Lung microvascular endothelial cell (primary cell): ENCODE data around the gene NPHS2. TPM values are rescaled to one million over a fixed set of nuclear protein-coding genes. Genes with fewer than 3 reads are reported as not detected.
"Not testable (repeated sequence)": the region's sequence is repeated elsewhere in the genome, so short reads cannot be mapped to it uniquely, and the experiment has no call there.

Source experiments
- DNase-seq, 2 donors: peaks; one replicate each; pipeline versions ENCODE4 v3.0.0 to v3.0.0-alpha.2; 2010; ENCODE audit warnings: low read depth in 2 of 2
- total RNA-seq: library from RNA; depleted of rRNA; stranded (reverse); fragments of >200 nt; gene quantifications from 2 replicates; pipeline ENCODE4 v1.2.1, GENCODE V29; 2014

The NPHS2 gene
- total RNA-seq, 1 donor from 2014 or later: not detected

DNA sequence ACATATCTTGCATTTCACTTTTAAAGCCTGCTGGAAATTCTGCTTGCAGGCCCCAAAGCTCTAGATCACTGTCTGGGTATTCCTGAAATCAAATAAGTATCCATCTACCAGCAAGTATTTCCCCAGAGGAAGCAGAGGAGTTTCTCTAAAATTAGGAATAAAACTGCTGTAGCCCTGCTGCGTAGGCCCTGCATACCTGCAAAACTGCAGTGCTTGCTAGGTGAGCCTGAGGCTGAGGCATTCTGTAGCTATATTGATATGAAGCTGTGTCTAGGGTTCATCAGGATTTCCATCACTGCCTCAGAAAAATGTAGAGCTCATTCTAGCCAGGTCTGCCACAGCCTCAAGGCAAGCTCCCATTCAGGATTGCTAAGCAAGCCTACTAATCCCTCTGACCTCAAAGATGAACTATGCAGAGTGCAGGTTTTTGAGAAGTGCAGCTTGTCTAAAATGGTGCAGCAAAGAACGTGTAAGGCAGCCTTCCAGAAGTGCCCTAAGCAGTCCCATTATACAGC, 28.7 kb downstream of the NPHS2 start:
- DNase-seq: no peak

GRCh38 chr1:179545321-179545720, 30.4 kb downstream of the NPHS2 start:
- no peak for DNase-seq

DNA sequence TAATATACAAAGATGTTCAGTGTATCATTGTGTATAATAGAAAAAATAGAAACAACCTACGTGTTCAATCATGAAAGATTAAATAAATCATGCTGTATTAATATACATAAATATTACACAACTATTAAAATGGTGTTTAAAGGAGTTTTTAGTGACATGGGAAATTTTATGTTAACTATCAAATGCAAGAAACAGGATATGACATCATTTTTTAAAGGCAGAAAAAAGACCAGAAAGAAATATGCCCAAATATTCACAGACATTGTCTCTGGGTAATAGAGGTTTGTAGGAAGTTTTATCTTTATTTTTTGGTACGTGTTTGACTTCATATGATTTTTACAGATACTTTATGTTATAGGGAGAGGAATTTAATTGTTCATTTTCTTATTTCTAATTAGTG, 34.0 kb downstream of the NPHS2 start:
- DNase-seq: no peak

GRCh38 chr1:179530352-179530751, 45.4 kb downstream of the NPHS2 start:
- no peak for DNase-seq

DNA sequence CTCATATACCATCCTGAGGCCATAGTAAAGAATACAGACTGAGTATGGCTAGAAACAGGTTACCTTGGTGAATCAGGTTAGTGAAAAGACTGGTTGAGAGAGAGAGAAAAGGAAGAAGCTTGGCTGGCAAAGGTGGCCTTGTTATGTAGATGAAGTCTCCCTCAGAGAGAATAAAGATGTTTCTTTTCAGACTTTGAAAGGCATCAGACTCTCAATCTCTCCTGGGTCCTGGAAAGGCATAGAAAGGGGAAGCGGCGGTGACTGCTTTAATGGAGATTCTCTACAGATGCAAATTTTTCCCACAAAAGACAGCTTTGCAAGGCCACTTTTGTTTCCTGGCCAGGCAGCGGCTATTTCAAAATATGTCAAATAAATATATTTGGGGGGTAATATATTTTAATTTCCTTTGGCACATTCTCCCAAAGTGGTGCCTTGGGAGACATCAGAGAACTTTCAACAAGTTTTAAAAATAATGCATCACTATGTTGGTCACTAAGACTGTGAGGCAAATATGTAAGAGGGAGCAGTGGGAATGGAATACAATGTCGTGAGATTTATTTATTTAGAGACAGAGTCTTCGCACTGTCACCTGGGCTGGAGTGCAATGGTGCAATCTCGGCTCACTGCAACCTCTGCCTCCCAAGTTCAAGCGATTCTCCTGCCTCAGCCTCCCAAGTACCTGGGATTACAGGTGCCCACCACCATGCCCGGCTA, 46.1 kb downstream of the NPHS2 start:
- DNase-seq: no peak

- not testable (repeated sequence) for DNase-seq
These were observed 57.2 kb downstream of the NPHS2 start for GRCh38 chr1:179518544-179518943.

DNA sequence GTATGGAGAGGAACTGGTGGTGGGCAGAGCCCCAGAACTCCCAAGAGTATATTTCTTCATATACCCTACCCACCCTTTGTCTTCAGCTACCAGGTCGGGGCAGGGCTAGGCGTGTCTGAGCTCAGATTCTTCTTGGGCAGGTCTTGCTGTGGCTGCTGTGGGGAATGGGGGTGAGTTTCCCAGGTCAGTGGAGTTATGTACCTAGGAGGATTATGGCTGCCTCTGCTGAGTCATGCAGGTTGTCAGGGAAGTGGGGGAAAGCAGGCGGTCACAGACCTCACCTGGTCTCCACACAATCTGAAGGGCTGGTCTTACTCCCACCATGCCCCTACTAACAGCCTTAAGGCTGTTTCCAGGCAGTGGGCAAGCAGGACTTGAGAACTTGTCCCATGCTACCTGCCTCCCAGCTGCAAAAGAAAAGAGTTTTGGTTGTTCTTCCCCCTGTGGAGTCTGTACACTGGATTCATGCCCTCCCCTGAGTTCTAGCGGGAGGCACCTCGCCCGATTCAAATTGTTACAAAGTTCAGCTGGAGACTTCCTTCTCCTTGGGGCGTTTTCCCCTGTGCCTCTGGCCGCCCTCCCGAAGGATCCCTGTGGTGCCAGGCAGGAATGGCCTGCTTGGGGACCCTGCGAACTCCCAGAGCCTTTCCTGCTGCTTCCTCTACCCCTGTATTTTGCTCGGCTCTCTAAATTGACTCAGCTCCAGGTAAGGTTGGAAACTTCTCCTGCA, 58.6 kb downstream of the NPHS2 start:
- DNase-seq: no peak

- no peak for DNase-seq
These were observed 65.7 kb downstream of the NPHS2 start for GRCh38 chr1:179510038-179510437.

DNA sequence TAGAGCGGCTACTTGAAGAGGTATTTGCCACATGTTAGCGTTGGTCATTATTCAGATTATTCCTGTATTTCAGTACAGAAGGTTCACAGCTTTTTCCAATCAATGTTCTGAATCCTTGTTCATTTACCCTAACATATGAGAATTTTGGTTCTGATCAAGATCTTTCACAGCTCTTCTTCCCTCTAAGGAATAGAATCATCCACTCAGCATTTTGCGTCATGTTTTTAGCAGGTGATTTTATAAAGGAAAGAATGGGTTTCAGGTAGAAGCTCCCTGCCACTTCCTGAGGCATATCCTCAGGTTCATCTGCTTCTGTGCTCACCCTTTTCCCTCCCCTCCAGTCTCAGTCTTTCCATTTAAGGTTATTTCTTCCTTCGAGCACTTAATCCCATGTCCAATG, 66.4 kb downstream of the NPHS2 start:
- DNase-seq: no peak

- DNase-seq: no peak
These were observed 69.5 kb downstream of the NPHS2 start for GRCh38 chr1:179506199-179506598.

Other genes starting within 250 kb of the NPHS2 start
- under 0.01 TPM in 1 of 2 replicates, not detected in the other for gene AXDND1, start 210.0 kb downstream of the NPHS2 start, total RNA-seq
- gene TDRD5, start 15.9 kb upstream of the NPHS2 start, total RNA-seq: 0.20 and 0.22 TPM in 2 replicates
- gene FAM163A, start 167.3 kb upstream of the NPHS2 start, total RNA-seq: under 0.01 and 0.22 TPM in 2 replicates